ENCODE measurements around the gene TBC1D30. TPM values are rescaled to one million over a fixed set of nuclear protein-coding genes. Genes with fewer than 3 reads are reported as not detected.
A peak's percentile ranks its signal among the peaks of the same experiment; 100 is the strongest.
"Not testable (repeated sequence)": the region's sequence is repeated elsewhere in the genome, so short reads cannot be mapped to it uniquely, and the experiment has no call there.

TBC1D30 gene
- total RNA-seq, 1 donor = 0.72 TPM

GRCh38 chr12:64798165-64798564 lies 26.3 kb upstream of the TBC1D30 start:
- Histone ChIP-seq H3K4me1 (ENCODE audit: insufficient read depth, low read length) (no peaks in the 10 kb centered on the region), H3K4me3 (ENCODE audit: insufficient read depth, low read length) (no peak overlapping the region), H3K36me3 (ENCODE audit: insufficient read depth, low read length) (no peaks in the 10 kb centered on the region), H3K27ac (ENCODE audit: low read depth, low read length) (no peak overlapping the region), H3K4me2 (ENCODE audit: insufficient read depth, low read length) (no peak overlapping the region), H4K20me1 (ENCODE audit: insufficient read depth, low read length) (no peaks in the 10 kb centered on the region), H3K27me3 (ENCODE audit: insufficient read depth, low read length) (peaks cover 12% of the 10 kb centered on the region), H3K79me2 (ENCODE audit: insufficient read depth, low read length) (no peaks in the 10 kb centered on the region), H3K9me3 (ENCODE audit: low read depth, low read length) (no peaks in the 10 kb centered on the region), H2AFZ (ENCODE audit: low read length) (no peak overlapping the region)
- no peak for TF ChIP-seq CTCF (IDR thresholded peaks at IDR 0.05; ENCODE audit: extremely low read depth, low read depth, low read length)
- no peak for DNase-seq (ENCODE audit: insufficient read length, low spot score, missing footprints)

- H4K20me1 ChIP-seq (ENCODE audit: insufficient read depth, low read length) = no peaks in the 10 kb centered on the region
- no peak overlapping the region for H2AFZ ChIP-seq (ENCODE audit: low read length)
- TF ChIP-seq CTCF (IDR thresholded peaks at IDR 0.05; ENCODE audit: extremely low read depth, low read depth, low read length) = no peak
- H3K9me3 ChIP-seq (ENCODE audit: low read depth, low read length) = no peaks in the 10 kb centered on the region
- H3K27ac ChIP-seq (ENCODE audit: low read depth, low read length) = no peak overlapping the region
- H3K4me2 ChIP-seq (ENCODE audit: insufficient read depth, low read length) = no peak overlapping the region
- H3K27me3 ChIP-seq (ENCODE audit: insufficient read depth, low read length) = peaks cover 15% of the 10 kb centered on the region
- H3K36me3 ChIP-seq (ENCODE audit: insufficient read depth, low read length) = no peaks in the 10 kb centered on the region
- DNase-seq (ENCODE audit: insufficient read length, low spot score, missing footprints) = no peak
- no peaks in the 10 kb centered on the region for H3K79me2 ChIP-seq (ENCODE audit: insufficient read depth, low read length)
- H3K4me1 ChIP-seq (ENCODE audit: insufficient read depth, low read length) = no peaks in the 10 kb centered on the region
- no peak overlapping the region for H3K4me3 ChIP-seq (ENCODE audit: insufficient read depth, low read length)
These were observed 23.8 kb upstream of the TBC1D30 start for GRCh38 chr12:64800640-64801039.

- no peaks in the 10 kb centered on the region for H3K36me3 ChIP-seq (ENCODE audit: insufficient read depth, low read length)
- H4K20me1 ChIP-seq (ENCODE audit: insufficient read depth, low read length) = no peaks in the 10 kb centered on the region
- no peaks in the 10 kb centered on the region for H3K9me3 ChIP-seq (ENCODE audit: low read depth, low read length)
- H3K27me3 ChIP-seq (ENCODE audit: insufficient read depth, low read length) = peaks cover 15% of the 10 kb centered on the region
- H3K4me3 ChIP-seq (ENCODE audit: insufficient read depth, low read length) = no peak overlapping the region
- H3K79me2 ChIP-seq (ENCODE audit: insufficient read depth, low read length) = no peaks in the 10 kb centered on the region
- H2AFZ ChIP-seq (ENCODE audit: low read length) = no peak overlapping the region
- no peaks in the 10 kb centered on the region for H3K4me1 ChIP-seq (ENCODE audit: insufficient read depth, low read length)
- DNase-seq (ENCODE audit: insufficient read length, low spot score, missing footprints) = no peak
- peak; percentile 39 for TF ChIP-seq CTCF (IDR thresholded peaks at IDR 0.05; ENCODE audit: extremely low read depth, low read depth, low read length)
- H3K27ac ChIP-seq (ENCODE audit: low read depth, low read length) = no peak overlapping the region
- no peak overlapping the region for H3K4me2 ChIP-seq (ENCODE audit: insufficient read depth, low read length)
These were observed 23.1 kb upstream of the TBC1D30 start for GRCh38 chr12:64801381-64801780.

GRCh38 chr12:64802180-64802775 lies 22.2 kb upstream of the TBC1D30 start:
- H3K79me2 ChIP-seq (ENCODE audit: insufficient read depth, low read length); H2AFZ ChIP-seq (ENCODE audit: low read length); H4K20me1 ChIP-seq (ENCODE audit: insufficient read depth, low read length); H3K9me3 ChIP-seq (ENCODE audit: low read depth, low read length); H3K4me1 ChIP-seq (ENCODE audit: insufficient read depth, low read length); H3K4me3 ChIP-seq (ENCODE audit: insufficient read depth, low read length); H3K27ac ChIP-seq (ENCODE audit: low read depth, low read length); H3K36me3 ChIP-seq (ENCODE audit: insufficient read depth, low read length); DNase-seq (ENCODE audit: insufficient read length, low spot score, missing footprints): not testable (repeated sequence)
- Histone ChIP-seq H3K27me3 (ENCODE audit: insufficient read depth, low read length) (peaks cover 15% of the 10 kb centered on the region), H3K4me2 (ENCODE audit: insufficient read depth, low read length) (peak overlapping the region; percentile 8)
- TF ChIP-seq CTCF (IDR thresholded peaks at IDR 0.05; ENCODE audit: extremely low read depth, low read depth, low read length) = peak; percentile 88
